PC-9 (cell line): Measurements from ENCODE around the gene PCDHB11.
"Not testable (repeated sequence)": the region's sequence is repeated elsewhere in the genome, so short reads cannot be mapped to it uniquely, and the experiment has no call there.

ENCODE experiments used
- EZH2 ChIP-seq: fragments of 200-600 bp; sonication (generic); IDR thresholded peaks from 2 replicates; pipeline ENCODE4 v1.8.0; 2017; ENCODE audit warnings: antibody characterized with exemption, low read depth
- TF ChIP-seq, protein P1 (sequence below): fragments of 200-600 bp; sonication (generic); conservative IDR thresholded peaks from 2 replicates; pipeline ENCODE4 v1.6.1; 2017; ENCODE audit warnings: mixed run types, antibody characterized with exemption, mild to moderate bottlenecking, moderate library complexity

DNA sequence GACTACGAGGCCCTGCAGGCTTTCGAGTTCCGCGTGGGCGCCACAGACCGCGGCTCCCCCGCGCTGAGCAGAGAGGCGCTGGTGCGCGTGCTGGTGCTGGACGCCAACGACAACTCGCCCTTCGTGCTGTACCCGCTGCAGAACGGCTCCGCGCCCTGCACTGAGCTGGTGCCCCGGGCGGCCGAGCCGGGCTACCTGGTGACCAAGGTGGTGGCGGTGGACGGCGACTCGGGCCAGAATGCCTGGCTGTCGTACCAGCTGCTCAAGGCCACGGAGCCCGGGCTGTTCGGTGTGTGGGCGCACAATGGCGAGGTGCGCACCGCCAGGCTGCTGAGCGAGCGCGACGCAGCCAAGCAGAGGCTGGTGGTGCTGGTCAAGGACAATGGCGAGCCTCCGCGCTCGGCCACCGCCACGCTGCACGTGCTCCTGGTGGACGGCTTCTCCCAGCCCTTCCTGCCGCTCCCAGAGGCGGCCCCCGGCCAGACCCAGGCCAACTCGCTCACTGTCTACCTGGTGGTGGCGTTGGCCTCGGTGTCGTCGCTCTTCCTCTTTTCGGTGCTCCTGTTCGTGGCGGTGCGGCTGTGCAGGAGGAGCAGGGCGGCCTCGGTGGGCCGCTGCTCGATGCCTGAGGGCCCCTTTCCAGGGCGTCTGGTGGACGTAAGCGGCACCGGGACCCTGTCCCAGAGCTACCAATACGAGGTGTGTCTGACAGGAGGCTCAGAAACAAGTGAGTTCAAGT, 15.1 kb upstream of the PCDHB11 start:
- TF ChIP-seq, protein P1, sequence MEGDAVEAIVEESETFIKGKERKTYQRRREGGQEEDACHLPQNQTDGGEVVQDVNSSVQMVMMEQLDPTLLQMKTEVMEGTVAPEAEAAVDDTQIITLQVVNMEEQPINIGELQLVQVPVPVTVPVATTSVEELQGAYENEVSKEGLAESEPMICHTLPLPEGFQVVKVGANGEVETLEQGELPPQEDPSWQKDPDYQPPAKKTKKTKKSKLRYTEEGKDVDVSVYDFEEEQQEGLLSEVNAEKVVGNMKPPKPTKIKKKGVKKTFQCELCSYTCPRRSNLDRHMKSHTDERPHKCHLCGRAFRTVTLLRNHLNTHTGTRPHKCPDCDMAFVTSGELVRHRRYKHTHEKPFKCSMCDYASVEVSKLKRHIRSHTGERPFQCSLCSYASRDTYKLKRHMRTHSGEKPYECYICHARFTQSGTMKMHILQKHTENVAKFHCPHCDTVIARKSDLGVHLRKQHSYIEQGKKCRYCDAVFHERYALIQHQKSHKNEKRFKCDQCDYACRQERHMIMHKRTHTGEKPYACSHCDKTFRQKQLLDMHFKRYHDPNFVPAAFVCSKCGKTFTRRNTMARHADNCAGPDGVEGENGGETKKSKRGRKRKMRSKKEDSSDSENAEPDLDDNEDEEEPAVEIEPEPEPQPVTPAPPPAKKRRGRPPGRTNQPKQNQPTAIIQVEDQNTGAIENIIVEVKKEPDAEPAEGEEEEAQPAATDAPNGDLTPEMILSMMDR, result not testable (repeated sequence)
- not testable (repeated sequence) for TF ChIP-seq EZH2
